ENCODE results near the gene PRPF6.

The PRPF6 gene

DNA sequence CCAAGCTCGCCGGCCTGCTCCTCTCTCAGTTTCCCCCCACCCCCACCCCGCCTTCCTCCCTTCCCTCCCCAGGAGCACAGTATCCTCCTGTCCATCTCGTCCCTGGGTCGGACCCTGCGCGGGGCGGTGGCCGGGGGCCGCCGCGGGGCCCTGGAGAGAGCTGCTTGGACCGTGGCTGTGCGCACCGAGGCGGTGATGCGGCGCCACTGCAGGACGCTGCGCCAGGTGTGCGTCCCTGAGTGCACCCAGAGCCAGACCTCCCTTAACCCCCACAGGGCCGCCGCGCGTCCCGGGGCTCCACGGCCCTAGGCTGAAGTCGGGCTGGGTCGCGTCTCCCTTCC is 57.3 kb downstream of the PRPF6 start:
- no peak for DNase-seq

DNA sequence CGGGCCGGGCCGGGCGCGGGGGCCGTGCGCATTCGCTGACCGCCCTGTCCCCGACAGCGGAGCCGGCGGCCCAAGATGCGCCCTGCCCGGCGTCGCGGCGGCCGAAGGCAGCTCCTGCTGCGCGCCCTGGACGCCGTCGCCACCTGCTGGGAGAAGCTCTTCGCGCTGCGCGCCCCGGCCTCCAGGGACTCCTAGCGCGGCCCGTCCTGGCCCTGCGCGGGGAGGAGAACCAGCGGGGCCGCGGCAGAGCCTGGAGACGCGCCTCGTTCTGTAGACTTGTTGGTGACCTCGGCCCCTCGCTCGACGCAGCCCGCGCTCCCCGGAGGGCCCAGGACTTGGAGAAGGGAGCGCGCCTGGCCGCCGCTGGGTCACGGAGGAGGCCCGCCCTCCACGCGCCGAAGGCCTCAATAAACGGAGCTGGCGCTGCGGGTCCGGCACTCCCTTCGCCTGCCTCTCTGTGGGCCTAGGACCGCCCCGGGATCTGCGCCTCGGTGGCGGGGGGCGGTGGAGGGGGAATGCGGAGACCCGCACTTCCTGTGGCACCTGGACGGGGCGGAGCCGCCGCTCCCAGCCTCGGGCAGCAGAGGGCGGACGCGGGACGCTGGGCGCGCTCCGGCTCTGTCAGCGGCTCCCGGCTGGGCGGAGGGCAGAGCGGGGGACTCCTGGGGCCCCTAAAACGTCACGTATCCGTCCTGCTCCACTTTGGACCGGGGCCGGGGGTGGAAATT is 57.8 kb downstream of the PRPF6 start:
- DNase-seq: no peak

DNA sequence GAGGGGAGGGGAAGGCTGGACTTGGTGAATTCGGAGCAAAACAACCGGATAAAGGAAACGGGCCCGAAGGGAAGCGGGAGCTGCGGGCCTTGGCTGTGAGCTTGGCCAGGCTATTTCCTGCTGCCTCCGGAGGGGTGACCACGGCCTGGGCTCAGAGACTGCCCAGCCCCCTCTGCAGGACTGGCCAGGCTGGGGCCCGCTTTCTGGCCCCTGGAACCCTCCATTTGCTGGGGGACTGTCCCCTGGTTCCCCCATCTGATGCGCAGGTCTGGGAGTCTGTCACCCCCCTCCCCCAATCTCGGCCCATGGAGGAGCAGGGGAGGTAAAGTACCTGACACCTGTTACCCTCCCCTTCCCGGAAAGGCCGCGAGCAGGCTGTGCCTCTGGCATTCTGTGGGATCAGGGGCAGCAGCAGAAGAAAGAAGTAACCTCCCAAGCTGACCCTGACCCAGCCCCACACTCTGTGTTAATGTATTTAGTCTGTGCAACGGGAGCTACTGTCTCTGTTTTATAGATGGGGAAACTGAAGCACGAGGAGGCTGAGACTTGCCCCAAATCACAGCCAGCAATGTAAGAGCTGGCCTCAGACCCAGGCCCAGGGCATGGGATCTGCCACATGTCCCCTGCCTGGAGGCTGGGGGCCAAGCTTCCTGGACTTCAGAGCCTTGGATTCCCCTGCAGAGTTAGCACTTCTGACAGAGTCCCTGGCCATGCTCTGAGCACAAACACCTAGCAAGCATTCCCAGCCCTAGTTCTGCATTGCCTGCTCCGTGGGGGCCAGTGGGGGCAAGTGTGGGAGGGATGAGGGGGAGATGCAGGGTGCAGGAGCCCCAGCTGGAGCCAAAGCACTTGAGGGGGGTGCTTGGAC is 58.6 kb downstream of the PRPF6 start:
- no peak for DNase-seq

DNA sequence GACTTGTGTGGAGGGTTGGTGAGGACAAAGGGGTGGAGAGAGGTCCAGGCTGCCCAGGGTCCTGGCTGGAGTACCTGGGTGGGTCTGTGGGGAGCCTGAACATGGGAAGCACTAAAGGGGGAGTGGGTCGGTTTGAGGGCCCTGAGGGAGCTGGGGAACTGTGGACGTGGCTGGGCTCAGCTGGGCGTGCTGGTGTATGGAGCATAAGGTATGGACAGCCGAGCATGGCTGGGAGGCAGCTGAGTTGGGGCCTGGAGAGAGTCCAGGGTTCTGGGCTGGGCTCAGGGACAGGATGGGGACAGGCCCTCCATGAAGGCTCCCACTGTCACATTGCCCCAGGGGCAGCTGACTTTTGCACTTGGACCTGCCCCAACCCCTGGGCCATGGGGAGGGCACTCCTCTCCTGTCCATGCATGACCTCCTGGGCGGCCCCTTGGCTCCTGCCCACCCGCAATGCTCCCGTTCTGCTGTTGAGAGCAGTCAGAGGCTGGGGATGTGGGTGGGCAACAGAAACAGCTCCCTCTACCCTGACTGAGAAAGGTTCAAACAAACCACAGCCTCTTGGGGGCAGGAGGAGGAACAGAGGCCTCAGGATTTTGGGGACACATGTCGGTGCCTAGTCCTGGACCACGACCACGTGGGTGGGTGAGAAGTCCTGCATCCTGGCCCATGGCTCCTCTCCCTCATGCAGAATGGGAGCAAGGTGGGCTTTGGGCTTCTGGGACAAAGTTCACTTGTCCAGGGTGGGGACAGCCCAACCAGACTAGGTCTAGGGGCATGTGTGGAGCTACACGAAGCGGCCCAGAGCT is 59.5 kb downstream of the PRPF6 start:
- no peak for DNase-seq

DNA sequence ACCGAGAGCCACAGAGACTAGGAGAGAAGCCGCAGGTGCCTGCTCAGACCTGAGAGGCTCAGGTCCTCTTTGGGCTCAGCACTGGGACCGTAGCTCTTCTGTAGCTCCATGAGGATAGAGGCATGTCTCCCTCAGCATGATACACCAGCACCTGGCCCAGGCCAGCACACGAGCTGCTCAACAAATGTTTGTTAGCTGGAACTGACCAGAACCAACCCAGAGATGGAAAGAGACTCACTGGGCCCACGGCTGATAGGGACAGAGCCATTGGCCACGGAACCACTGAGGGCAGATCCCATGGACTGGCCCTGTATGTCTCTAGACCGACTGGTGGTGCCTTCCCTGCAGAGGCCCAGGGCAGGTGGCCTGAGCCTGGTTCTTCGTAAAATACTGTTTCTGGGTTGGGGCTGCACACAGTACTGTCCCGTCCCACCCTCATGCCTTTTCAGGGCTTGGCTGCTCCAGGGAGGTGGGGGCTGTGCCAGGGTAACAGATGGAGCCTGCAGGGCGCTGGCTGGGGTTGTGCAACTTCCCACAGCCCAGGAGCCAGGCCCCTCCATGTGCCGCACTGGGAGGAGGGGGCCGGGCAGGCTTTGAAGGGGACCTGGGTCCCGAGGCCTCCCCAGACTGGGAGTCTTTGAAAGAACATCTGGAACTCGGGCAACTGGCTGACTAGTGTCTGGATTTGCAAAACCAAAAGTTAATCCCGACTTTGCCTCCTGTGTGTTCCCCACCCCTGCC is 60.3 kb downstream of the PRPF6 start:
- DNase-seq: no peak

DNA sequence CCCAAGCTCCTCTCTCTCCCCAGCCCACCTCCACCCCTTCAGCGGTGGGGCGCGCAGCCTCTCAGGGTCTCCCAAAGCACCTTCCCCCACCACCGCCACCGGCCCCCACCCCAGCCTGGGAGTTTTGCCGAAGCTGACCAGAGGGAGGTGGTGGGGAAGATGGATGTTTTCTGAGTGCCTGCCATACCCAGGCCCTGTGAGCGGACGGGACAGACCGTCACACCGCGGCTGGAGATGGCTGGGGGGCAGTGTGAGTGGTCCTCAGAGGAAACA is 60.8 kb downstream of the PRPF6 start:
- DNase-seq: no peak

DNA sequence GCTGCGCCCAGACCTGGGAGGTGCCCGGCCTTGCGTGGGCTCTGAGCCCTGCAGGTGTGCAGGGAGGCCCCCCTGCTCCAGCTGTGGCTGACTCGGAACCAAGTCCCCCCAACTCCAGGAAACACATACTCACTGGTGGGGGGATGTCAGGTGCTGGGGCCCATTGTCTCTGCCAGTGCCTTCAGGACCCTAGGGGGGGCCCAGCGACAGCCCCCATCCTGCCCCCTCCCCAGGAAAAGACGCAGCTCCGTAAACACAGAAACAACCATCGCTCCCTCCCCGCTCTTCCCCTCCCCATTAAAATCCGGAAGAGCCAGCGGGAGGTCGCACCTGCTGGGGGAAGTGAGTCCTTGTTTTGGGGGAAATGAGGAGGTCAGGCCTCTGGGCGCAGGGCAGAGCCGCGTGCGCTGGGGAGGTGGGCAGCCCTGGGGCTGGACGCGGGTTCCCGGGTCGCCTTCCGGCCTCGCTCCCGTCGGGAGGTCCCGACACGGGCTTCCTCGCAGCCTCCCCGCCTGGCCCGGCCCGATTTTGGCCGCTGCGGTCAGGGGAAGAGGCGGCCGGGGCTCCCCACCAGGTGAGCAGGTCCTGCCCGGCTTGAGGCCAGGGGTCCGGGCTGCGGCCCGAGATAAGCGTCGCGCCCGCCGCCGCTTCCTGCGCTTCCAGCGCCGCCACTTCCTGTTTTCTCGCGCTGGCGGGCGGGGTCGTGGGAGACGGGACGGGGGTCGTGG is 61.3 kb downstream of the PRPF6 start:
- no peak for DNase-seq

DNA sequence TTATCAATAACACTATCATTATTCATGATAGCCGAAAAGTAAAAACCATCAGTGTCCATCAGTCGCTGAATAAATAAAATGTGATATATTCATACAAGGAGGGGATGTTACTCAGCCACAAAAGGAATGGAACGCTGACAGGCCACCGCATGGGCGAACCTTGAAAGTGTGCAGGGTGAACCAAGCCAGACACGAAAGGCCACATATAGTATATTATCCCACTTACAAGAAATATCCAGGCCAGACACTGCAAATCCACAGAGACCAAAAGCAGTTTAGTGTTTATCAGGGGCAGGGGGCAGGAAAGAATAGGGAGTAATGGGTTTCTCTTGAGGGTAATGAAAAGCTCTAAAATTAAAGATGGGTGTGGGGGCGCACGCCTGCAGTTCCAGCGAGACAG is 62.8 kb downstream of the PRPF6 start:
- no peak for DNase-seq

DNA sequence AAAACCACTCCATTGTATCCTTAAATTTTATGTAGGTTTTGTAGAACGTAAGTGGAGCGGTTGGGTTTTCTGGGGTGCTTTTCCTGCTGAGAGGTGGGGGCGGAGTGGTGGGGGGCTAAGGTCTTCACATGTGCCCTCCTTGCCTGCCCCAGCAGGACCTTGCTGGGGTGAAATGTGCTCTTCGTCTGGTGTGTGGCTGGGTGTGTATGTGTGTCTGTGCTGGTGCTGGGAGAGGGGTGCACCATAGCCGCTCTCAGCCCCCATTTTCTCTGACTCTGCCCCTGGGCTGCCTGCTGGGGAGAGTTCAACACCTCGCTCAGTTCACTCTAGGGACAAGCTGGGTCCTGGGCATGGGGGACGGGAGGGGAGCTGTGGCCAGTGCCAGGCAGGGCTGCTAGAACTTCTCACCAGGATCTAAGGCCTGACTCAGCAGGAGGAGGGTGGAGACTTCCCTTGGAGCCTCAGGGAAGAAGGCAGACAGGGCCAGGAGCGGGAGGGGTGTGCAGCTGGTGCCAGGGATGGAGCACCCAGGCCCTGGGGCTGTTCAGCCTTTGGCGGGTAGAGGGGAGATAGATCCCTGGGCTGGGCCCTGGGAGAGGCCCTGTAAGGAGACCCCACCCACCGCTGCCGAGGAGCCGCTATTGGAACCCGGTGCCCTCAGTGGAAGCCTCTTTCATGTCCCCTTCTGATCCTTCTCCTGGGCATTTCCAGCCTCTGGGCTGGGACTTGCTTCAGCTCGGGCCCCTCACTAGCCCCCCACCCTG is 63.7 kb downstream of the PRPF6 start:
- DNase-seq: no peak

DNA sequence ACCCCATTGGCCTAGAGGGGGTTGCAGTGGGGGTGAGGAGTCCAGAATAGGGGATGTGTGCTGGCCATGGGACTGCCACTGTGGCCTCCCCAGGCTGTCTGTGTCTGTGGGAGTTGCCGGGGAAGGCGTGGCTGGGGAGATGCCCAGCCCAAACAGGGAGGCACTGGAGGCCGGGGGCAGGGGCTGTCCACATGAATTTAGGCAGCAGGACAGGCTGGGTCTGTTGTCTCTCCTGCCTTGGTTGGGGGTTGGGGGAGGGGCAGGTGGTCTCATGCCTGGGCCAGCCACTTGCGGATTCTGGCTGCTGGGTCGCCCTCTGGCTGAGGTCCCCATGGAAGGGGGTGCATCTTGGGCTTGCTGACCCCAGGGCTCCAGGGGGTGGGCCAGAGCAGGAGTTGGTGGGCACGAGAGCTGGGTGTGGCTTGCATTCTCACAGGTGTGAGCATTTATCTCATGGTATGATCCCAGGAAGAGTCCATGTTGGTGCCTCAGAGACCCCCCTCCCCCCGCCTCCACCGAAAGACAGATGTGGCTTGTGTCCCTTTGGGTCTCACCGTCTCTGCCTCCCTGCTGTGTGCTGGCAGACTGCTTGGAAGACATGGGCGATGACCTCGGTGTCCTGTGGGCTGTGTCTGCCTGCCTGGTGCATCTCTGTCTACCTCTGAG is 64.5 kb downstream of the PRPF6 start:
- no peak for DNase-seq

DNA sequence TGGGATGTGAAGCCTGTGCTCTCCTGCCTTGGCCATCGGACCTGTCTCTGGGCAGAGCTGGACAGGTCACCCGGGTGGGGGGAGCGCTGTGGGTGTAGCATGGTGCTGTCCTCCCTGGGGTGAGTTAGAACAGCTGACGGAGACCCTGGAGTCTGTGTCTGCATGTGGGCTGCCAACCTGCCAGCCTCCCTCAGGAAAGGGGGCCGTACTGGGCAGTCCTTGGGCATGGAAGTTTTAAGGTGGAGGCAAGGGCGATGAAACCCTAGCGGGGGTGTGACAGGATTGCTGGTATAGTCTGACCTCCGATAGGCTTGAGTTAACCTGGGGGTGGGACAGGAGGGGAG is 66.1 kb downstream of the PRPF6 start:
- no peak for DNase-seq

DNA sequence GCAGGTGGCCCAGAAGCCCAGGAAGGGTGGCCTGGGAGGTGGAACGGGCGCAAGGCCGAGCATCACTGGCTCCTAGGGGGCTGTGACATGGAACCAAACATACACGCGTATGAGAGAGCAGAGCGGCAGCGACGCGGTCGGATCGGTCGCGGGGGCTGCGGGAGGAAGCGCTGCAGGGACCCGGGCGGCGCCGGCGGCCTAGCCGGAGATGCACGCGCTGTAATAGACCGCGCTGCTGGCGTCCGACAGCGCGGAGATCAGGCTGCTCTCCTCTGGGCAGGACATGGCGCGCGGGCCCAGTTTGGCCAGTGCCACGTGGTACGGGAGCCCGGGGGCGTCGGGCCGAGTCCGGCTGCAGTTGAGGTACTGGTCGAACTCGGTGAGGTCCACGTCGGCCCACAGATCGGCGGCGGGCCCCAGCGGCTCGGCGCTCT is 67.1 kb downstream of the PRPF6 start:
- DNase-seq: no peak

DNA sequence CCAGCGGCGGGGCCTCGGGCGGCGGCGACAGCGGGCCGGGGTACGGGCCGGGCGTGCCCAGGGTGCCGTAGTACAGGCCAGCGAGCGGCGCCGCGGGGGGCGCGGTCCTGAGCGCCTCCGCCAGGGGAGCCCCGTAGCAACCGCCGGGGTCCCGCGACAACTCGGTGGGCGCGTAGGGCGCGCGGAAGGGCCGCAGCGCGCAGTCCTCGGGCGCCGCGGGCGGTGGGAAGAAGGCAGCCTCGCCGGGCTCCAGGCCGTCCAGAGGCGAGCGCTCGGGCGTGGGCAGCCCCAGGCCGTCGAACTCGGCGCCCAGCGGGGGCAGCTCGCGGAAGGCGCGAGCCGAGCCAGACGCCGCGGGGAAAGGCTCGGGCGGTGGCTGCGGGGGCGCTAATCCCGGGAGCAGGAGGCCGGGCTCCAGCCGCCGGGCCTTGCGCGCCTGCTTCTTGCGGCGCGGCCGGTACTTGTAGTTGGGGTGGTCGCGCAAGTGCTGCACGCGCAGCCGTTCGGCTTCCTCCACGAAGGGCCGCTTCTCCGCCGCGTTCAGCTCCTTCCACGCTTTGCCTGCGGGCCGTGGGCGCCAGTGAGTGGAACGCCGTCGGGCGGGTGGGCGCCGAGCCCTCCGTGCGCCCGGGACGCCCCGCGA is 67.6 kb downstream of the PRPF6 start:
- no peak for DNase-seq

DNA sequence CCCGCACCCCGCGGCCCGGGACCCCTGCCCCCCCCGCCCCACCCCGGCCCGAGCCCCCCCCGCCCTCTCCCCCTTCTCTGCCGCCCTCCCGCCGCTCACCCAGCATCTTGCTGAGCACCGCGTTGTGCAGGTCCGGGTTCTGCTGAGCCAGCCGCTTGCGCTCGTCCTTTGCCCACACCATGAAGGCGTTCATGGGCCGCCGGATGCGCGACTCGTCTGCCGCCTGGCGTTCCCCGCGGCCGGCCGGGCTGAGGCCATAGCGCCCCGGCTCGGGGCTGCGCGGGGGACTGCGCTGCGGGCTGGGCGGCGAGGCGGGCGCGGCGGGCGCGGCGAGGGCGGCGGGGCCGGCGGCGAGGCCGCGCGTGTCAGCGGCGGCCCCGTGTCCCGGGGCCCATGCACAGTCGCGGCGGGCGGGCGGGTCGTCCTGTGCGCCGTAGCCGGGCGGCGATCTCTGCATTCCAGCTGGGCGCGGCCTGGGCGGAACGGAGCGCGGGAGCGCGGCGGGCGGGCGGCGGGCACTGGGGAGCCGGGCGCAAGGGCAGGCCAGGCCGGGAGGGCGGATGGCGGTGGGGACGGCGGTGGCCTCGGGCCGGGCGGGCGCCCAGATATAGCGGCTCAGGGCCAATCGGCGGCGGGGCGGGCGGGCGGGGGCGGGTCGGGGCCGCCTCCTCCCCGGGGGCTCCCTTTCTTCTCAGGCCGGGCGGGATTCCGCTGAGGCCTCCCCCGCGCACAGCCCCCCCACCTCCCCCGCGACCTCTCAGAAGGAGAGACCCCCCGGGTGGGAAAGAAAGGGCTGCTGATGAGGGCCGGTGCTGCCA is 68.3 kb downstream of the PRPF6 start, which contains the start of gene SOX18:
SOX18 (minus strand) TSS at position 580 of the 818 bp plus-strand sequence; CDS start at position 457, 123 bp downstream.
- DNase-seq: no peak

DNA sequence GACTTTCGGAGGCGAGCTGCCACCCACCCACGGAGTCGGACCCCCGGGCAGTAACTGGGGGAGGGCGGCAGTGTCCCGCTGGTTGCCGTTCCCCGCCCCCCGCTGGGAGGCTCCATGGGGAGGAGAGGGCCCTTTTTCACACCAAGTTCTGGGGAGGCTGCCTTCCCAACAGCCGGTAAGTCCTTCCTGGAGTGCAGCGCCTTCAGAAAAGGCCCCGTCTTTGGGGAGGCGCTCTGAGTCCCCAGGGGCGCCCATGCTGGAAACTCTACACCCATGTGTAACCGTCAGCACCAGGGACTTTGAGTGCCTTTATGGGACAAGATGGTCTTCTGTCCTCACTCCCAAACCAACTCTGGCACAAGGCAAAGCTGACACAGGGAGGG is 68.9 kb downstream of the PRPF6 start:
- DNase-seq: no peak

DNA sequence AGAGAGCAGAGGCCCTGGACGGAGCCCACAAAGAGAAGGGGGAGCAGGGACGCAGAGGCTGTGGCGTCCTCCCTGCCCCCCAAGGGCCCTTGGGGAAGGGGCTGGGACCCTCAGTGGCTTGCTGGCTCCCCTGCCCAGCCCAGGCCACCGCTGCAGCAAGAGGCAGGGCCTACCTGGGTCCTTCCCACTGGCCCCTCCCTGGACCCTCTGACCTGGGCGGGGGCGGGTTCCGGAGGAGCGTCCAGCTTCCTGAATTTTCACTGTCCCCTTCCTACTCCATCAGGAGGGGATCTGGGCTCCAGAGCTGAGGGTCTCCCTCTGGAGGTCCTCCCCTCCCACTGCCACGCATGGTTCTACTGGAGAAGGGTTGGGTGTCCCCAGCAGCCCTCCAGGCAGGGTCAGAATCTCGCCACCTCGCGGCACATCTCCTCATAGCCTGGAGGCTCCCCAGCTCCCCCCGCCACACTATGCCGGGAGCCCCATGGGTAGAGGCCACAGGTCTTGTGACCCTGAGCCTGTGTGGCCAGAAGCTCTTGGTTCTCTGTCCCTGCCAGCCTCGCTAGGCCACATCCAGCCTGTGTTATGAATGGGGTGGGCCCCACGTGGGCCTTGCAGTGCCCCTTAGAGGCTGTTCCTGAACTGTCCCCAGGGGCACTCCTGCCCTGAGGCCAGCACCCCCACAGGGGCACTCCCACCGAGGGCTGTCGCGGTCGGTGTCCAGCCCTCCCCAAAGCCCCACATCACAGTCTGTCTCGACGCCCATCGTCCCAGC is 69.5 kb downstream of the PRPF6 start:
- no peak for DNase-seq

DNA sequence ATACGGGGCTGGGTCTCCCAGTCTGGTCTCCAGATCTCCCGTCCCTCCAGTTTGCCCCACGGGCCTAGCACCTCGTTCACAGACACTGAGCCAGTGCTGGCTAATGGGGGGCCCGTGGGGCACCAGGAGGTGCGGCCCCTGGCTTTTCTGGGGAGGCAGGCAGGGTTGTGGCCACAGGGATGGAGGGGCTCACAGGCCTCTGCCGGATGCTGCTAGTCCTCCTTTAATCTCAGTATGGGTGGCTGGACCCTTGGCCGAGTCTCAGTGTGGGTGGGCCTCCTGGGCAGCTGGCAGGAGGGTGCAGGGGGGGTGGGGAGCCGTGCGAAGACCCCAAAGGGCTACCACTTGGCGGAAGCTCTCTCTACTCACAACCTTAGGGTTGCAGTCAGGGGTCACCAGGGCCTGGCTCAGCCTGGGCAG is 70.1 kb downstream of the PRPF6 start:
- DNase-seq: no peak

DNA sequence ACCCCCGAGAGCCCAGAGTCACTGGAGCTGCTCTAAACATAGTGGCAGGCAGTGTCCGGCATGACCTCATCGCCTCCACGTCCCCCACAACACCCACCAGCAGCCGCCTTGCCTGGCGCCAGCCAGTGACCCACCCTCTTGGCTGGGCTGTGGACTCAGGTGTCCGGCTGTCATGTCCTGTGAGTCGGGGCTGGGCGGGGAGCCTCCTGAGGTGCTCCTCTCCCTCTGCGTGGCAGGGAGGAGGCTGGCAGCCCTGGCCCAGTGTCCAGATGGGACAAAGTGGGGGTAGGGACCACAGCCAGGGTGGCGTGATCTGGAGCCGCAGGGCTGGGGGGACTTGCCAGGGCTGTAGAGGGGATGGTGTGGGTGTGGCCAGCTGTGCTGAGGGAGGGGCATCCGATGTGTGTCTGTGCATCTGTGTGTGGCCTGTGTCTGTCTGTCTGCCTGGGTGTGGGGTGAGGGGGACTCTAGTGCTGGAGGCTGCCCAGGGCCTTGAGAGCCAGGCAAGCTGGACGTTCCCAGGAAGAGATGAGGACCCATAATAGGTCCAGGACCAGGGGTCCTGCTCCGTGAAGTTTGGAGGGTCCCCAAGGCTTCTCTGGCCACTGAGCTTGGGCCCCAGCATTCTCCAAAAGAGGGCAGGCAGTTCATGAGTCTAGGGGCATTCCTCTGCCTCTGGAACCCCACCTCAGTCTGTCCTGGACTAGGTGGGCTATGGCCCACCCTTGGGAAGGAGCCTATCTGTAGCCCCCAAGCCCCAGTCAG is 70.8 kb downstream of the PRPF6 start:
- DNase-seq: no peak
